Progenitor cell of endocrine pancreas (in vitro differentiated cells): ENCODE measurements around the gene GRIK1. TPM values are rescaled to one million over a fixed set of nuclear protein-coding genes. Genes with fewer than 3 reads are reported as not detected.

ENCODE experiments used
- DNase-seq: peaks from one replicate; pipeline ENCODE4 v3.0.0; 2021; ENCODE audit warnings: low spot score; ENCODE audit not compliant: unreplicated experiment
- H3K27ac Mint-ChIP-seq: 2 replicates; pipeline ENCODE4 v1.8.0; 2021; ENCODE audit warnings: mild to moderate bottlenecking, moderate library complexity, mixed read lengths
- H3K27me3 Mint-ChIP-seq: 2 replicates; pipeline ENCODE4 v1.8.0; 2021; ENCODE audit warnings: mixed read lengths
- H3K36me3 Mint-ChIP-seq: 2 replicates; pipeline ENCODE4 v1.8.0; 2022; ENCODE audit warnings: mixed read lengths; ENCODE audit not compliant: insufficient read depth
- H3K4me1 Mint-ChIP-seq: 2 replicates; pipeline ENCODE4 v1.8.0; 2021; ENCODE audit warnings: low read depth, mixed read lengths
- H3K4me3 Mint-ChIP-seq: 2 replicates; pipeline ENCODE4 v1.8.0; 2021; ENCODE audit warnings: low read depth, mild to moderate bottlenecking, moderate library complexity, mixed read lengths
- H3K9me3 Mint-ChIP-seq: 2 replicates; pipeline ENCODE4 v1.8.0; 2021; ENCODE audit warnings: low read depth, mixed read lengths
- total RNA-seq: library from RNA; stranded (reverse); gene quantifications from 2 replicates; pipeline ENCODE4 v1.2.1, GENCODE V29; 2021
- TF ChIP-seq, protein P1 (sequence below): fragments of 200-600 bp; sonication (generic); IDR thresholded peaks from one replicate; pipeline ENCODE4 v1.5.0; 2021; ENCODE audit warnings: antibody characterized with exemption, mild to moderate bottlenecking; ENCODE audit not compliant: unreplicated experiment

GRIK1 gene
- total RNA-seq, 1 donor from 2014 or later = 0.26 TPM

DNA sequence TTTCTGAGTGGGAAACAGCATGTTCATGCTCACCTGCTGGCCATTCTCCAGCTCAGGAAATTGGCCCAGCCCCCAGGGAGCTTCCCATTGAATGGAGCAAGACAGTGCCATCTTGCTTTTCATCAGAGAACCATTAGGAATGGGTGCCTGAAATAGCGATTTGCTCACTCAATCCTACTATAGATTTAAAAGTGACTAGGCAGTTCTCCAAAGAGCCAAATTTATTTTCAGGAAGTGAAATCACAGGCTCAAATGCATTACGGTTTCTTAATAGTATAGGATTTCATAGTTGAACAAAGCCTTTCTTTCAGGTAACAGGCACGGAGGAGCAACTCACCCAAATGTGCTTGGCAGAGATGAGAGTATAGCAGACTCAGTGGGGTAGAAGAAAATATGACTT is 272.1 kb downstream of the GRIK1 start:
- Mint-ChIP-seq H3K36me3 (no peaks in the 10 kb centered on the region), H3K27me3 (no peaks in the 10 kb centered on the region), H3K27ac (no peak overlapping the region), H3K4me1 (peaks cover 10% of the 10 kb centered on the region), H3K4me3 (no peak overlapping the region), H3K9me3 (no peaks in the 10 kb centered on the region)
- no peak for DNase-seq
- TF ChIP-seq, protein P1, sequence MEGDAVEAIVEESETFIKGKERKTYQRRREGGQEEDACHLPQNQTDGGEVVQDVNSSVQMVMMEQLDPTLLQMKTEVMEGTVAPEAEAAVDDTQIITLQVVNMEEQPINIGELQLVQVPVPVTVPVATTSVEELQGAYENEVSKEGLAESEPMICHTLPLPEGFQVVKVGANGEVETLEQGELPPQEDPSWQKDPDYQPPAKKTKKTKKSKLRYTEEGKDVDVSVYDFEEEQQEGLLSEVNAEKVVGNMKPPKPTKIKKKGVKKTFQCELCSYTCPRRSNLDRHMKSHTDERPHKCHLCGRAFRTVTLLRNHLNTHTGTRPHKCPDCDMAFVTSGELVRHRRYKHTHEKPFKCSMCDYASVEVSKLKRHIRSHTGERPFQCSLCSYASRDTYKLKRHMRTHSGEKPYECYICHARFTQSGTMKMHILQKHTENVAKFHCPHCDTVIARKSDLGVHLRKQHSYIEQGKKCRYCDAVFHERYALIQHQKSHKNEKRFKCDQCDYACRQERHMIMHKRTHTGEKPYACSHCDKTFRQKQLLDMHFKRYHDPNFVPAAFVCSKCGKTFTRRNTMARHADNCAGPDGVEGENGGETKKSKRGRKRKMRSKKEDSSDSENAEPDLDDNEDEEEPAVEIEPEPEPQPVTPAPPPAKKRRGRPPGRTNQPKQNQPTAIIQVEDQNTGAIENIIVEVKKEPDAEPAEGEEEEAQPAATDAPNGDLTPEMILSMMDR = no peak

DNA sequence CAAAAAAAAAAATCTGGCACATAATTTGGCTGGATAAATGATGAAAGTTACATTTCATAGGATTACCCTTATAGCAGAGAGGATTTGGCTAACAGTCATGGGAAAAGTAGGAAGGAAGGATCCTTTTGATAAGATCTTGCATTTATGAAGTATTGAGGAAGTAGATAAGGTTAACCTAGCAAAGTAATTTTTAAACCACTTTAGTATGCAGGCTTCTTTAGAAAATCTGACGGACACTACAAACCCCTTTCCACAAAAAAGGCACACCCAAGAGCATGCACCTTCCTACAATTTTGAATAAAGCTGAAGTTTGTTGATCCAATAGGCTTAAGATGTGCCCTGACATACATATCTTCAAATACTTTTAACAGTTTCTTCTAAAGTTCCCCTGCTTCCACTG is 275.2 kb downstream of the GRIK1 start:
- H3K4me3 Mint-ChIP-seq = no peak overlapping the region
- peaks cover 8% of the 10 kb centered on the region for H3K9me3 Mint-ChIP-seq
- TF ChIP-seq, protein P1 = no peak
- H3K4me1 Mint-ChIP-seq = no peaks in the 10 kb centered on the region
- DNase-seq = no peak
- peaks cover 5% of the 10 kb centered on the region for H3K36me3 Mint-ChIP-seq
- peaks cover 2% of the 10 kb centered on the region for H3K27me3 Mint-ChIP-seq
- H3K27ac Mint-ChIP-seq = no peak overlapping the region

DNA sequence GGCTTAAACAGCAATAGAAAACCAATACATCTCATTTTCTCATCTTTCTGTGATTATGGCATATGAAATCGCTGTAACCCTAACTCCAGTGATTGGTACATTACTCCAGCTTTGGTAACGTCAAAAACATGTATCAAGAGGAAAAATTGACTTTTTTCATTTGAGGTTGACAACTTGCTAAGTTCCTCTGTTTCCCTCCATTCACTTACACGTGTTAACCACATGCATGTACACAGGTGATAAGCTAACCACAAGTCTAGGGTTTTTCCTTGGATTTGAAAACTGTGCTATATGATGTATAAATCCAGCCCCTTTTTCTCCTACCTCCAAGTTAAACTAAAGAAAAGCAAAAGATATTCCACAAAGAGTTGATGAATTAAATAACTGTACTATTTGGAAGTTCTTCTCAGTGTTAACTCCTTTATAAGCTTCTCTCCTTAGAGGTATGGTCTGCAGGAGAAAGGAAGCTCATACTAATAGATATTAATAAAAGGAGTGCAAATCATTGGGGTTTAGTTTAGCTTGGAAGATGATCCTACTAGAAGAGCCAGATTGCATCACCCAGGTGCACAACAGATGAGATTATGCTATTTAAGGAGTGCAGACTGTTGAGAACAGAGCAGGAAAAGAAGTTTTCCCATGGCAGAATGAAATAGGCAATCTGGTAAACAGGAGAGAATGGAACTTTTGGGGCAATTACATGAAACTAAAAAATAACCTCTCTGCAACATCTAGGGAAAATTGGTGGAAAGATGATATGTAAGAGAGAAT is 277.9 kb downstream of the GRIK1 start:
- H3K36me3 Mint-ChIP-seq = peaks cover 5% of the 10 kb centered on the region
- no peak overlapping the region for H3K4me3 Mint-ChIP-seq
- H3K27me3 Mint-ChIP-seq = peaks cover 2% of the 10 kb centered on the region
- peaks cover 8% of the 10 kb centered on the region for H3K9me3 Mint-ChIP-seq
- peaks cover 16% of the 10 kb centered on the region for H3K4me1 Mint-ChIP-seq
- TF ChIP-seq, protein P1 = no peak
- no peak overlapping the region for H3K27ac Mint-ChIP-seq
- no peak for DNase-seq

DNA sequence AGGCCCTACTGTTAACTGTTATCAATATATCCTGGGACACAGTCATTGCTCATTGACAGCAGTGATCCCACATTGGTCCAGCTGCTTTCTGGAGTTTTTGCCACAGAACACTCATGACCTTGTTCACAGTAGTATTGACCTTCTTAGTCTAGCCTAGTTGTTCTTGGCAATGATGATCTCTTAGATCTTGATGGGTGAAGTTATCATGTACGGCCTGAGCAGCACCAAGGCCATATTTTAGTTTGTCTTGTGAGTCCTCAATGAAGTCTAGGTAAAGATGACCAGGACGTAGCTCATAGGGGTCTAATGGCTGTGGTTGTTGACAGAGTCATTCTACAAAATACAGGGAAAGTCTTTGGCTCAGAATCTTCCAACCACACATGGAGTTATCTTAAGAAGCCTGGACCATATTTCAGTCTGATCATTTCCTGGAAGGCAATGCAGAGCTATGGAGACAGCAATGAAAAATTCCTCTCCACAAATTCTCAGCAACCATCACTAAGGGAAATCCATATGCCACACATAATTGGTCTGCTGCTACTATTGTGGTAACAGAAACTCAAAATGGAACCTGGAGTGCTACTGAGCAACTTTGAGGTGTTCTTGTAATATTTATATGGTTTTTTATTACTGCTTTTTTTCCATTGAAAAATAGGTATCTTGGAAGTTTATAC is 279.6 kb downstream of the GRIK1 start:
- Mint-ChIP-seq H3K27me3 (peaks cover 2% of the 10 kb centered on the region), H3K27ac (no peak overlapping the region), H3K36me3 (peaks cover 6% of the 10 kb centered on the region), H3K4me1 (peaks cover 20% of the 10 kb centered on the region), H3K9me3 (peaks cover 12% of the 10 kb centered on the region), H3K4me3 (no peak overlapping the region)
- TF ChIP-seq, protein P1 = no peak
- no peak for DNase-seq

DNA sequence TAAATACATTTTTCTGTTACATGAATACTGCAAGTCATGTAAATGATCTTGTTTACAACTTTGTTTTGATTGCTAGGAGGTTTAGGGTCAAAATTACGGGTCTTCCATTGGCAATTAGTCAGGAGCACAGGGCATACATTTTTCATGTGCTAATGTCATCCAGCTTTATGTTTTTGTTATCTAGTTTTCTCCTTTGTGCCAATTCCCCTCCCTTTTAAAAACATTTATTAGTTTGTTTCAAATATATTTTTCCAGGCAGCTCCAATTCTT is 280.9 kb downstream of the GRIK1 start:
- no peak for DNase-seq
- H3K27me3 Mint-ChIP-seq = peaks cover 2% of the 10 kb centered on the region
- TF ChIP-seq, protein P1 = no peak
- no peak overlapping the region for H3K4me3 Mint-ChIP-seq
- H3K9me3 Mint-ChIP-seq = peaks cover 12% of the 10 kb centered on the region
- peaks cover 6% of the 10 kb centered on the region for H3K36me3 Mint-ChIP-seq
- H3K4me1 Mint-ChIP-seq = peaks cover 20% of the 10 kb centered on the region
- no peak overlapping the region for H3K27ac Mint-ChIP-seq
